RKO (cell line): ENCODE results near the gene EIF2B2.
"Not testable (repeated sequence)": the region's sequence is repeated elsewhere in the genome, so short reads cannot be mapped to it uniquely, and the experiment has no call there.

ENCODE experiments used
- DNase-seq: peaks from one replicate; pipeline ENCODE4 v3.0.0-alpha.2; 2016; ENCODE audit warnings: low spot score

EIF2B2 gene

GRCh38 chr14:74974364-74975058 lies 28.2 kb upstream of the EIF2B2 start:
- DNase-seq, result no peak

DNA sequence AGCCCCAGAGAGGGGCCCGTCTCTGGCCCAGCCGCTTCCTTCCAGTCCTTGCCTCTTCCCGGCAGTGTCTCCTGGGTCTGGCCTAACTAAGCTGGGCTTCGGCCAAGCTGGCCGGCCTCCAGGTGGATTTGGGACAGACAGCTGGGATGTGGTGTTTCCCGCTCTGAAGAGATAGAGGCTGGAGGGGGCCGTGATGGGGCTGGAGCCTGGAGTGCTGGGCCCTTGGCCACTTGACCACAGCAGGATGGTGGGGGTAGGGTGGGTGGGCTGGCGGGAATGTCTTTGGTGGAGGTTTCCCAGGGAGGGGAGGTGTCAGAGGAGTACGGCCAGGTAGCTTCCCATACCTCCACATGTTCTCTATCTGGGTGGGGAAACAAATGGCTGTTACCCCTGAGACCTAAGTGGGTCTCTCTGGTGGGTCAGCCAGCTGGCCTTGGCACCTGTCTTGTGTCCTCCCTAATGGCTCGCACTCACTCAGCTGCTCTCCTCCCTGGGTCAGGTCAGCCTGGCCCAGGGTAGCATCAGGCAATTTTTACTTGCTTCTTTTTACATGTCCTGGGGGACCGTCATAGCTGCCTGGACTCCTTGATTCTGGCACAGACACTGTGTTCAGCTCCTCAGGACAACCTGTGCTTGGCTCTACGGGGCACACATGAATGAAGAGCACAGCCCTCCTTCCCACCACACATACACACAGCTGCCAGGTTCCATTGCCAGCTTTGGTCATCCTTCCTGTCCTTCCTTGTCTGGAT lies 27.5 kb upstream of the EIF2B2 start:
- no peak for DNase-seq

- DNase-seq, result no peak
Measured at GRCh38 chr14:74976264-74977113, 26.2 kb upstream of the EIF2B2 start.

GRCh38 chr14:74977164-74977900 lies 25.4 kb upstream of the EIF2B2 start:
- no peak for DNase-seq

DNA sequence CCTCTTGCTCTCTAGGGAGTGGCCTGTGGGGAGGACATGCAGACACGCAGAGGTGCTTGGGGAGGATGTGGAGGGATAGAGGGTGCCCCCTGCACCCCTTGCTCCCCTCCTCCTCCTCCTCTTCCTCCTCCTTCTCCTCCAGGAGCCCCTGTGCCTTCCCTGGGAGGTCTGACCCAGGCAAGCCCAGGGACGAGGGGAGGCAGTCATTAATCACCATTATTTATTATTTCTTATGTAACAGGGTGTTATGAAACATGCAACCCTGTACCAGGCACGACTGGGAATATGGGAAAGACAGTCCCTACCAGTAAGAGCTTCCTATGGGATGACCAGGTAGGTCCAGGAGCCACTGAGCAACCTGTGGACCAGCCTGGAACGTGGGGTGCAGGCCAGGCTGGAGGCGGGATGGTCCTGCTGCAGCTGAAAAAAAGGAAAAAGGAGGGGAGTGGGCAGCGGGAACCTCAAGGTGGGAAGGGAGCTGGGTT lies 24.8 kb upstream of the EIF2B2 start:
- no peak for DNase-seq

- no peak for DNase-seq
Measured at GRCh38 chr14:74978416-74978947, 24.2 kb upstream of the EIF2B2 start.

GRCh38 chr14:74979029-74979428 lies 23.7 kb upstream of the EIF2B2 start:
- DNase-seq, result no peak

DNA sequence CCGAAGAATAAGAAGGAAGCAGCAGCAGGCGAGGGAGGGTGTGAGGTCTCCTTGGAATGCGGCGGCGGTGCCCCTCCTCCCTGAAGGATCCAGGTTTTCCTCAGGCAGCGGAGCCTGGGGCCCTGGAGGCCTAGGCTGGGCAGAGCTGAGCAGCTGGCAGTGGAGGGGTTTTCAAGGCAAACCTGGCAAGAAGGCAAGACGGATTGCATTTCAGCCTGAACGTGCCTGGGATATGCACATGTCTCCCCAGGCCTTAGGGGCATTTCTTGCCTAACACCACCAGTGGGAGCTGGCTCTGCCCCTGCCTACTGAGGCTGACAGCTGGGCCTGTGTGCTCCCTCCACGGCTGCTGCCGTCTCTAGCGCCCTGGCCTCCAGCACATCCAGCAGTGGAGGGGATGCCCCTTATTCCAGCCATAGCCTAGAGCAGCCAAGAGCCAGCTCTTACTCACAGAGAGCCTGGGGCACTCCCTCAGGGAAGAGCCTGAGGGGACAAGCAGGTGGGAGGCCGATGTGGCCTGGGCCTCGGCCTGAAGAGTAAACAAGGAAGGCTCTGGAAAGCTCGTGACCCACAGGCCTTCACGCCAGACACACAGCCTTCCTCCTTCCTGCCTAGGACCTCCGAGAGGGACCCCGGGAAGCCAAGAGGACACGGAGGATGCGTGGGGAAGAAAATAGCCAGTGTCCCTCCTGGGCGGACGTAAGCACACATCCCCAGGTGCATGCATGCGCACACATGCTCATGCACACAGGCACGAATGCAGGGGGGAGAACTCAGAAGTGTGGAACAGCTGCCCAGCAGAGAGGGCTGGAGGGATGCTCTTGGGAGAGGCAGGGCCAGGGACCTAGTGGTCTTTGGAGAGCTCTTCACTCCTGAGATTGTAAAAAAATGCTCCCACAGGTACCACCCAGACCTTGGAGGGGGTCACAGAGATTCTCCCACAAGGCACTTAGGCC lies 23.0 kb upstream of the EIF2B2 start:
- no peak for DNase-seq

DNA sequence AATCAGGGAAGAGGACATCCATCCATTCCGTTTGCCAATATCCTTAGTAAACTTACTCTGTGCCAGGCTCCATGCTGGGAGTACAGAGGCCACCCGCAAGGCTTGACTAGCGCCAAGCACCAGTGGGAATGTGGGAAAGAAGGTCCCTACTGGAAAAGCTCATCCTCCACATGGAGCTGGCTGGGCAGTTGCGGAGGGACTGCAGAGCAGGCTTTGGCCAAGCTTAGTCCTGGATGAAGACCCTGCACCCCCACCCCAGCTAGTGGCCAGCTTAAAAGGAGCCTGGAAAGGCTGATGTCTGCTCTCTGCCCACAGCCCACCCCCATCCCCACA lies 22.4 kb upstream of the EIF2B2 start:
- no peak for DNase-seq

DNA sequence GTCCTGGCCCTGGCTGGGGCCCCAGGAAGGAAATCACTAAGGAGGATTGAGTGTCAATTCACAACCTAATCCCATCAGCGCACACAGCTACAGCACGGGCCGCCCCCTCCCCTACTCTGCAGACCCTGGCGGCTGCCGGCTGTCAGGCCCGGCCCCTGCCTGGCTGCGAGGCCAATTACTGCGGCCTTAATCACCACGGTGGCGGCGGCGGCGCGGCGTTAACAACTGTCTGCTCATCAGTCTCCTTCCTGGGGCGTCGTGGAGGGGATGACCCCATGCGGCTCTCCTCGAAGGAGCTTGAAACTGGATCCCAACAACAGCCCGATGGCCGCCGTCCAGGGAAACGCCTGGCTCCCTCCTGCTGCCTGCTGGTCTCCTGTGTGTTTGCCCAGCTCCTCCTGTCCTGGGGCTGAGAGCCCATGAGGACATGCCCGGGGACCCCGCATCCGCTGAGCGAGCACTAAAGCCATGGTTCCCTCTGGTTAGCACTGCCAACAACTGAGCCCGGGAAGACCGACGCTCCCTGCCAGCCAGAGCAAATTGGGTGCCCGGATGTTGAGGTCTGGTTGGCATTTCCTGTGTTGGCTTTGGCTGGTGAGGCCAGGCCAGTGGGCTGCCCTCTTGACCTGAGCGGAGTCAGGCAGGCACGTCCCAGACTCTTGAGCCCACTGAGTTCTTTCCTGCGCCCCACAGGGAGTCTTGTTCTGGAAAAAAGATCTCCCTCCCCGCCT lies 21.8 kb upstream of the EIF2B2 start:
- no peak for DNase-seq

DNA sequence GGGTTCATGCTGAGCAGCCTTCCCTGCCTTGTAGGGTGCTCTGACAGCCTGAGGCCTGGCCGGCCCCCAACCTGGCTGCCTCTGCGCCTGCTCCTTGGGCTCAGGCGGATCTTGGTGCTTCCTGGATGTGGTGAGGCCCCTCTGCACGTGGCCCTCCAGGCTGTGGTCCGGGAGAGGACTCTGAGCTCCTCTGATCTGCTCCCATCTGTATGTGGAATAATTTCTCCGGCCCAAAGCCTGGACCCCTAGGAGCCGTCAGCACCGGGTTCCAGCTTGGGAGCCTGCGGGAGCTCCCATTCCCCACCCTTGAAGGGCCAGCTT lies 21.3 kb upstream of the EIF2B2 start:
- DNase-seq, result no peak

DNA sequence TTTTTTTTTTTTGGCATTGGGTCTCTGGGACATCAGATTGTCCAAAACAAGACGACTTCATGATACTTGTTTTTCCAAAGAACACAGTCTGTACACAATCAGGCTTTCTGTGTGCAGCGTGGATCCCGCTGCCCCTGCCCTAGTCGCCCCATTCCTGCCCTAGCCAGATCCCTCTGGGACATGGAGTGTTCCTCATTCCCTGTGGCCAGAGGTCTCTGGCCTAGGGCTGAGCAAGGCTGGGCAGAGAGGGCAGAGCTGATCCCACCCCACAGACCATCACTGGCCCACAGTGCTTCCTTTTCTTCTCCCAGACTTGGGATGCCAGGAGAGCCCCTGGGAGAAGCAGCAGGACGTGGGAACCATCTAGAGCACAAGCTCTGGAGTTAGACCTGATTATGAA lies 20.9 kb upstream of the EIF2B2 start:
- DNase-seq, result no peak

- no peak for DNase-seq
Measured at GRCh38 chr14:74982661-74983060, 20.1 kb upstream of the EIF2B2 start.

GRCh38 chr14:74983343-74983742 lies 19.4 kb upstream of the EIF2B2 start:
- no peak for DNase-seq

GRCh38 chr14:74984236-74985027 lies 18.3 kb upstream of the EIF2B2 start:
- no peak for DNase-seq

- no peak for DNase-seq
Measured at GRCh38 chr14:74985028-74985310, 17.8 kb upstream of the EIF2B2 start.

- DNase-seq, result no peak
Measured at GRCh38 chr14:74985806-74986205, 16.9 kb upstream of the EIF2B2 start.

GRCh38 chr14:74988131-74988530 lies 14.6 kb upstream of the EIF2B2 start:
- peak; percentile 44 for DNase-seq

DNA sequence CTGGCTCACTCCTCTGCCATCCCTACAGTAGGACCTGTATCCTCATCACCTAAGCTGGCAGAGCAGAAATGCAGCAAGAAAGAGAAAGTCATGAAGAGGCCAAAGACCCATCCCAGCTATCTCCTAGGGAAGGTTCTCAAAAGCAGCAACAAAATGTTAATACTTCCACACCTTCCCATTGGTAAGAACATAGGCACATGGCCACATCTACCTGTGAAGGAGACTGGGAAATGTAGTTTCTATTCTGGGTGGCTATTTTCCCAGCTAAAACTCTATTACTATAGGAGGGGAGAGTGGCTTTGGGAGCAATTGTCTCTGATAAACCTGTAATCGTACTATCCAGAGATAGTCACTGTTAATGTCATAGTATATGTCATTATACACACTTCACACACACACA lies 13.7 kb upstream of the EIF2B2 start:
- DNase-seq, result no peak

- DNase-seq, result not testable (repeated sequence)
Measured at GRCh38 chr14:74994182-74994581, 8.5 kb upstream of the EIF2B2 start.
